ENCODE data around the gene SYCP2.

DNA sequence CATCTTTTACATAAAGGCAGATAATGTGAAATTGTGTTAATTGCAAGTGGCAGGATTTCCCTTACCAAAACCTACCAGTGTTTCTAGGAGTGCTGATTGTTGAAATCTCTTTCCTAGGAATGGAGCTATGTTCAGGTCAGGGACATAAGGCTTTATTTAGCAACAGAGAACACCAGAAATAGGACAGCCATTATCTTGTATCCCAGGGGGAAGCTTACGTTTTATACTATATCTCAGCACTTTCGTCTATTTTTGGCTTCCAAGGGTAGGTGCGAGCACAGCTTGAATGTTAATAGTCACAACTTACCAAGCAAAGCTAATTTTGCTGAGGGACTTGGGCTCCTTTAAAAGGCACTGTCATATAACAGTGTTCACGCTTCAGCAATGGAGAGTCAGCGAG, 94.0 kb downstream of the SYCP2 start:
- TF ChIP-seq, protein P1, sequence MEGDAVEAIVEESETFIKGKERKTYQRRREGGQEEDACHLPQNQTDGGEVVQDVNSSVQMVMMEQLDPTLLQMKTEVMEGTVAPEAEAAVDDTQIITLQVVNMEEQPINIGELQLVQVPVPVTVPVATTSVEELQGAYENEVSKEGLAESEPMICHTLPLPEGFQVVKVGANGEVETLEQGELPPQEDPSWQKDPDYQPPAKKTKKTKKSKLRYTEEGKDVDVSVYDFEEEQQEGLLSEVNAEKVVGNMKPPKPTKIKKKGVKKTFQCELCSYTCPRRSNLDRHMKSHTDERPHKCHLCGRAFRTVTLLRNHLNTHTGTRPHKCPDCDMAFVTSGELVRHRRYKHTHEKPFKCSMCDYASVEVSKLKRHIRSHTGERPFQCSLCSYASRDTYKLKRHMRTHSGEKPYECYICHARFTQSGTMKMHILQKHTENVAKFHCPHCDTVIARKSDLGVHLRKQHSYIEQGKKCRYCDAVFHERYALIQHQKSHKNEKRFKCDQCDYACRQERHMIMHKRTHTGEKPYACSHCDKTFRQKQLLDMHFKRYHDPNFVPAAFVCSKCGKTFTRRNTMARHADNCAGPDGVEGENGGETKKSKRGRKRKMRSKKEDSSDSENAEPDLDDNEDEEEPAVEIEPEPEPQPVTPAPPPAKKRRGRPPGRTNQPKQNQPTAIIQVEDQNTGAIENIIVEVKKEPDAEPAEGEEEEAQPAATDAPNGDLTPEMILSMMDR (IDR thresholded peaks at IDR 0.05): no peak
- TF ChIP-seq POLR2A (IDR thresholded peaks at IDR 0.05): no peak
